HG03439 (cell line): ENCODE data around the gene CCDC74A.
"Not testable (repeated sequence)": the region's sequence is repeated elsewhere in the genome, so short reads cannot be mapped to it uniquely, and the experiment has no call there.

ENCODE experiments used
- ATAC-seq: cut with Tn5 transposase; IDR thresholded peaks from one replicate; pipeline ENCODE4 v1.9.1; 2021; ENCODE audit warnings: mild to moderate bottlenecking, moderate library complexity; ENCODE audit not compliant: unreplicated experiment

Gene CCDC74A

GRCh38 chr2:131525256-131525655 lies 2.4 kb upstream of the CCDC74A start:
- not testable (repeated sequence) for ATAC-seq

- ATAC-seq = peak; percentile 75
These were observed 1.5 kb downstream of the CCDC74A start for GRCh38 chr2:131528981-131529863.

GRCh38 chr2:131529864-131530445 lies 2.3 kb downstream of the CCDC74A start:
- not testable (repeated sequence) for ATAC-seq

- not testable (repeated sequence) for ATAC-seq
These were observed 3.1 kb downstream of the CCDC74A start for GRCh38 chr2:131530626-131531344.

GRCh38 chr2:131531547-131532185 lies 4.0 kb downstream of the CCDC74A start:
- not testable (repeated sequence) for ATAC-seq

GRCh38 chr2:131532723-131533608 lies 5.3 kb downstream of the CCDC74A start:
- not testable (repeated sequence) for ATAC-seq

GRCh38 chr2:131533609-131534316 lies 6.1 kb downstream of the CCDC74A start:
- not testable (repeated sequence) for ATAC-seq

- not testable (repeated sequence) for ATAC-seq
These were observed 6.6 kb downstream of the CCDC74A start for GRCh38 chr2:131534317-131534672.

- not testable (repeated sequence) for ATAC-seq
These were observed 7.3 kb downstream of the CCDC74A start for GRCh38 chr2:131534965-131535364.

GRCh38 chr2:131535526-131535925 lies 7.8 kb downstream of the CCDC74A start:
- no peak for ATAC-seq

- ATAC-seq = not testable (repeated sequence)
These were observed 8.5 kb downstream of the CCDC74A start for GRCh38 chr2:131535951-131536826.

GRCh38 chr2:131536841-131537240 lies 9.2 kb downstream of the CCDC74A start:
- ATAC-seq = not testable (repeated sequence)

GRCh38 chr2:131538856-131539255 lies 11.2 kb downstream of the CCDC74A start:
- ATAC-seq = not testable (repeated sequence)

- no peak for ATAC-seq
These were observed 15.0 kb downstream of the CCDC74A start for GRCh38 chr2:131542438-131543384.

GRCh38 chr2:131543385-131543891 lies 15.8 kb downstream of the CCDC74A start:
- ATAC-seq = no peak

- not testable (repeated sequence) for ATAC-seq
These were observed 16.5 kb downstream of the CCDC74A start for GRCh38 chr2:131544006-131544812.
